GM13976 (cell line): ENCODE measurements around the gene MICB.

Experiments used
- DNase-seq: peaks from one replicate; pipeline ENCODE4 v3.0.0; 2012; ENCODE audit warnings: low spot score
- CTCF ChIP-seq: IDR thresholded peaks from 2 replicates; pipeline ENCODE4 v1.5.1; 2012; ENCODE audit warnings: borderline replicate concordance, mild to moderate bottlenecking; ENCODE audit not compliant: insufficient read depth; ENCODE audit errors: extremely low read depth, missing control alignments, control extremely low read depth
- in situ Hi-C: fragments of 300-500 bp; cut with MboI; formaldehyde crosslinking; loops from one replicate; pipeline ENCODE4 v1.12.0; 2022; ENCODE audit warnings: low sequenced_read_pairs, mixed read lengths, inconsistent platforms; ENCODE audit not compliant: unreplicated experiment

The MICB gene

DNA sequence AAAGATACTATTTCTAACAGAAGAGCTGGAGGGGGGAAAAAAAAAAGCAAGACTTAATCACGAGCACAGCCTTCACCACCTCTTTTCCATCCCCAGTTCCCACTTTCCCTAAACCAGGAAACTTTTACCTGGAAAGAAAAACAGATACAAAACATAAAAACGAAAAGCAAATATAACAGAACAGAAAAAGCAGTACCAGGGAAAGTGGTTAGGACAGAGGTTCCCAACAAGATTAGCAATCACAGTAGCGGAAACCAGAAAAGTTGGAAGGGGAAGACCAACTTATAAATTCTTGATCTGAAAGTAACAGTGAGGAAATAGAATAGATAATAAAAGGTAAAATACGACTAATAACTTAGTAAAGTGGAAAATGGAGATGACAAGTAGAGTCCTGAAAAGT, 42.7 kb downstream of the MICB start:
- TF ChIP-seq CTCF: no peak
- DNase-seq: no peak
- in situ Hi-C loops: no loop called here

DNA sequence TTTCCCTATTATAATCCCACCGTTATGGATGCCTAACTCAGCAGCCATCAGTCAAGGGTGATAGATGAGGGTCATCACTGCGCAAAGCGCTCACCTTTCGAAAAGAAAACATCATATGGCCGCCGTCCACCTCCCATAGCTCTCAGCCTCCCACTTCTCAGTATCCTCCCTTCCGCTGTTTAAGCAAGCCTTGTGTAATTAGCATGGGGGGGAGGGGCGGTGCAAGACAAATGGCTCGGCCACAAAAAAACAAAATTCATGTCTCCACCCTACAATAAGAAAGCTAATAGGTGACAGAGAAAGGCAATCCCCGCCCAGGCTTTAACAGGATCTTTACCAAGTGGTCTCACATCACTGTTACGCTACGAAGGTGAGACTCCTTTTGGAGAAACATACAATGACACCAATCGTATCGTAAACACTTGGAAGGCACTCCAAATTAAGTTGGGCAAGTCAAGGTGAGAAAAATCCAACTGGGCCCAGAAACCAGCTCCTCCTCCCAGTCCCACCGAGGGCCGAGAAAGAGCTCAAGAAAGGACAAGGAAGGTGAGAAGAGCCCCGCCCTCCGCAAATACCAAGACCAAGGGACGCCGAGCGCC, 43.2 kb downstream of the MICB start:
- TF ChIP-seq CTCF: no peak
- DNase-seq: peak; percentile 60
- in situ Hi-C loops: no loop called here

DNA sequence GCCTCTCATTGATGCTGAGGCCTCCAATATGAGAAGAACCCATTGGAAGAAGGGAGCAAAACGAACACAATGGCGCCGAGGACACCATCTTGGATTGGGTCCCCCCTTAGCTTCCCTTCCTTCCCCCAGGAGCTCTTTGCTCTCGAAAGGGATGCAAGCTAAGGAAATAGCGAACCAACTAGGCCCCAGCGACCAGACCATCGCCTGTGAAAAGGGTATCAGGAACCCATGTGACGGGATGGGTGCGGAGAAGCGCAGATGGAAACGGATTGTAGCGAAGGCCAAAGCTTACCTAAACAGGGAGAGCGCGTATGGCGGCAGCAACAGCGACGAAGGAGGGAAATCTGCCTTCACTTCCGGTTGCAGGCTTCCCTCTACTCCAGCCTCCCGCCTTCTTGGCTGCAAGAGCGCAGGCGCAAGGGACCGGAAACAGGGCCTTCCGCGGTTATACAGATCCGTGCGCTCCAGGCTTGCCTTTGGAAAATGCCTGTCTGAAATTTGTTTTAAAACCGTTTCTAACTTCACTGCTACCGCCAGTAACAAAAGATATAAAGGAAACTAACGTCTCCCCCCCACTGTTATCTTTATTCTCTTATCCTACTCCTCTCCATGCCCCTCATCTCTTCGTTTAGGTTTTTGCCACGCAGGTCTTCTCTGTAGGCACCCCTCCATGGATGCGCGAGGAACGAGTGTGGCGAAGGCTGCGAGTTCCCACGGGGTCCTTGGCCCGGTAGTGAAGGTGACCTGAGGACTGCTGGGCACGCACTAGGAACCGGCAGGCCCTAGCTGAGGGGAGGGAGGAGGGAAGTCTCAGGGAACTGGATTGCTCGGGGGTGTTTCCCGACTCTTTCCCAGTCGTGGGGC, 43.9 kb downstream of the MICB start, which contains the start of gene DDX39B:
Gene DDX39B, minus strand, starts transcription at position 346 of the 864 bp plus-strand sequence. CDS start 1,471 bp downstream, outside the sequence.
- TF ChIP-seq CTCF: peak; percentile 1
- in situ Hi-C loops: no loop called here
- DNase-seq: peak; percentile 90

DNA sequence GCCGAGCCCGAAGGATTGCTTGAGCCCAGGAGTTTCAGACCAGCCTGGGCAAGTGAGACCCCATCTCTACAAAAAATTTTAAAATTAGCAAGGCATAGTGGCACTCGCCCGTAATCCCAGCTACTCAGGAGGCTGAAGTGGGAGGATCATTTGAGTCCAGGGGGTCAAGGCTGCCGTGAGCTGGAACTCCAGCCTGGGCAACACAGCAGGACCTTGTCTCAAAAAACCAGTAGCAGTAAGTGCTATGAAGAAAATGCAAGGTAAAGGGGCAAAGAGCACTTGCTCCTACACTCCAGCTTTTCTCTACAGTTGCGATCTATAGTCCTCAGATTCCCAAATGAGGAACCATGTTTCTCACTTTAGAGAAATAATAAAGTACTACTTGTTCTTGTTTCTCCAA, 45.7 kb downstream of the MICB start:
- in situ Hi-C loops: no loop called here
- no peak for DNase-seq
- TF ChIP-seq CTCF: no peak

- no peak for TF ChIP-seq CTCF
- in situ Hi-C loops: loop anchor here (5.0 kb wide), 1 partner anchor 53 kb away; no protein-coding TSS in a partner anchor
- DNase-seq: no peak
These were observed 46.7 kb downstream of the MICB start for GRCh38 chr6:31544676-31545075.

- TF ChIP-seq CTCF: no peak
- no peak for DNase-seq
- in situ Hi-C loops: loop anchor here (5.0 kb wide), 1 partner anchor 52 kb away; no protein-coding TSS in a partner anchor
These were observed 47.3 kb downstream of the MICB start for GRCh38 chr6:31545291-31545690.
